ENCODE data around the gene NECTIN1.

Gene NECTIN1

GRCh38 chr11:119755356-119756071 is 26.5 kb upstream of the NECTIN1 start:
- DNase-seq: no peak

- no peak for DNase-seq
Observed at GRCh38 chr11:119754656-119755355, 25.8 kb upstream of the NECTIN1 start.

- DNase-seq: no peak
Observed at GRCh38 chr11:119754199-119754598, 25.2 kb upstream of the NECTIN1 start.

GRCh38 chr11:119752946-119753345 is 23.9 kb upstream of the NECTIN1 start:
- DNase-seq: no peak

GRCh38 chr11:119752345-119752871 is 23.4 kb upstream of the NECTIN1 start:
- DNase-seq: no peak

- DNase-seq: no peak
Observed at GRCh38 chr11:119750056-119750455, 21.1 kb upstream of the NECTIN1 start.

- DNase-seq: no peak
Observed at GRCh38 chr11:119749006-119749565, 20.1 kb upstream of the NECTIN1 start.

GRCh38 chr11:119747868-119748660 is 19.1 kb upstream of the NECTIN1 start:
- DNase-seq: no peak

GRCh38 chr11:119745776-119746535 is 17.0 kb upstream of the NECTIN1 start:
- DNase-seq: no peak

GRCh38 chr11:119745112-119745511 is 16.1 kb upstream of the NECTIN1 start:
- DNase-seq: no peak

GRCh38 chr11:119744577-119744976 is 15.6 kb upstream of the NECTIN1 start:
- no peak for DNase-seq

GRCh38 chr11:119743006-119743405 is 14.0 kb upstream of the NECTIN1 start:
- no peak for DNase-seq

- DNase-seq: no peak
Observed at GRCh38 chr11:119742263-119742861, 13.4 kb upstream of the NECTIN1 start.

- DNase-seq: no peak
Observed at GRCh38 chr11:119741369-119742262, 12.6 kb upstream of the NECTIN1 start.

- no peak for DNase-seq
Observed at GRCh38 chr11:119739975-119740374, 11.0 kb upstream of the NECTIN1 start.

- DNase-seq: no peak
Observed at GRCh38 chr11:119739021-119739703, 10.2 kb upstream of the NECTIN1 start.

- DNase-seq: no peak
Observed at GRCh38 chr11:119738059-119738439, 9.0 kb upstream of the NECTIN1 start.

- no peak for DNase-seq
Observed at GRCh38 chr11:119737366-119738058, 8.5 kb upstream of the NECTIN1 start.

GRCh38 chr11:119734788-119735187 is 5.8 kb upstream of the NECTIN1 start:
- no peak for DNase-seq

All from amniotic stem cell (primary cell).